Measurements from ENCODE around the gene TMEM178B.
"Not testable (repeated sequence)": the region's sequence is repeated elsewhere in the genome, so short reads cannot be mapped to it uniquely, and the experiment has no call there.

DNA sequence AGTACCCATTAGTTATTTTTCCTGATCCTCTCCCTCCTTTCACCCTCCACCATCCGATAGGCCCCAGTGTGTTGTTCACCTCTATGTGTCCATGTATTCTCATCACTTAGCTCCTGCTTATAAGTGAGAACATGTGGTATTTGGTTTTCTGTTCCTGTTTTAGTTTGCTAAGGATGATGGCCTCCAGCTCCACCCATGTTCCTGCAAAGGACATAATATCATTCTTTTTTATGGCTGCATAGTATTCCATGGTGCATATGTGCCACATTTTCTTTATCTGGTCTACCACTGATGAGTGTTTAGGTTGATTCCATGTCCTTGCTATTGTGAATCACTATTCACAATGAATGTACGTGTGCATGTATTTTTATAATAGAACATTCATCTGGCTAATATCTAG, 95.3 kb downstream of the TMEM178B start:
- TF ChIP-seq, protein P1, sequence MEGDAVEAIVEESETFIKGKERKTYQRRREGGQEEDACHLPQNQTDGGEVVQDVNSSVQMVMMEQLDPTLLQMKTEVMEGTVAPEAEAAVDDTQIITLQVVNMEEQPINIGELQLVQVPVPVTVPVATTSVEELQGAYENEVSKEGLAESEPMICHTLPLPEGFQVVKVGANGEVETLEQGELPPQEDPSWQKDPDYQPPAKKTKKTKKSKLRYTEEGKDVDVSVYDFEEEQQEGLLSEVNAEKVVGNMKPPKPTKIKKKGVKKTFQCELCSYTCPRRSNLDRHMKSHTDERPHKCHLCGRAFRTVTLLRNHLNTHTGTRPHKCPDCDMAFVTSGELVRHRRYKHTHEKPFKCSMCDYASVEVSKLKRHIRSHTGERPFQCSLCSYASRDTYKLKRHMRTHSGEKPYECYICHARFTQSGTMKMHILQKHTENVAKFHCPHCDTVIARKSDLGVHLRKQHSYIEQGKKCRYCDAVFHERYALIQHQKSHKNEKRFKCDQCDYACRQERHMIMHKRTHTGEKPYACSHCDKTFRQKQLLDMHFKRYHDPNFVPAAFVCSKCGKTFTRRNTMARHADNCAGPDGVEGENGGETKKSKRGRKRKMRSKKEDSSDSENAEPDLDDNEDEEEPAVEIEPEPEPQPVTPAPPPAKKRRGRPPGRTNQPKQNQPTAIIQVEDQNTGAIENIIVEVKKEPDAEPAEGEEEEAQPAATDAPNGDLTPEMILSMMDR (IDR thresholded peaks at IDR 0.05), result not testable (repeated sequence)
- not testable (repeated sequence) for TF ChIP-seq POLR2A (IDR thresholded peaks at IDR 0.05)

Data from right lobe of liver (tissue), 4 donors.